Fibroblast of mammary gland (primary cell): ENCODE data around the gene SLC25A45.

ENCODE experiments used
- DNase-seq: peaks from one replicate; pipeline ENCODE4 v3.0.0-alpha.2; 2010; ENCODE audit warnings: low read depth
- H3K4me3 ChIP-seq: 2 replicates; pipeline ENCODE4 v1.5.1; 2011; ENCODE audit warnings: low read depth, mild to moderate bottlenecking, low read length, moderate library complexity; ENCODE audit not compliant: control insufficient read depth
- CTCF ChIP-seq: conservative IDR thresholded peaks from 2 replicates; pipeline ENCODE4 v1.5.1; 2011; ENCODE audit warnings: low read depth, low read length, inconsistent platforms; ENCODE audit not compliant: control insufficient read depth, insufficient read depth

SLC25A45 gene

GRCh38 chr11:65411681-65412070 is 29.2 kb upstream of the SLC25A45 start:
- DNase-seq, result no peak
- H3K4me3 ChIP-seq, result no peak overlapping the region
- TF ChIP-seq CTCF, result no peak

- TF ChIP-seq CTCF, result no peak
These were observed 28.7 kb upstream of the SLC25A45 start for GRCh38 chr11:65410936-65411680.

GRCh38 chr11:65404638-65405339 is 22.3 kb upstream of the SLC25A45 start:
- no peak overlapping the region for H3K4me3 ChIP-seq
- DNase-seq, result no peak
- TF ChIP-seq CTCF, result no peak

More at GRCh38 chr11:65410936-65411680, 28.7 kb upstream of the SLC25A45 start:
- no peak overlapping the region for H3K4me3 ChIP-seq
- no peak for DNase-seq

- no peak for DNase-seq
- no peak overlapping the region for H3K4me3 ChIP-seq
- TF ChIP-seq CTCF, result no peak
These were observed 21.8 kb upstream of the SLC25A45 start for GRCh38 chr11:65404210-65404609.

GRCh38 chr11:65403607-65404121 is 21.2 kb upstream of the SLC25A45 start:
- DNase-seq, result no peak
- no peak overlapping the region for H3K4me3 ChIP-seq
- no peak for TF ChIP-seq CTCF

GRCh38 chr11:65402790-65403189 is 20.3 kb upstream of the SLC25A45 start:
- DNase-seq, result no peak
- no peak overlapping the region for H3K4me3 ChIP-seq
- TF ChIP-seq CTCF, result no peak
